ENCODE measurements around the gene SPRN.

- TF ChIP-seq CTCF (conservative IDR thresholded peaks at IDR 0.05; ENCODE audit: low read depth, low read length) (no peak), EZH2 (IDR thresholded peaks at IDR 0.05; ENCODE audit: borderline replicate concordance, low read depth, low read length, poor library complexity, severe bottlenecking) (no peak)
These were observed 45.1 kb downstream of the SPRN start, which contains the start of gene PAOX for GRCh38 chr10:133379152-133379800.

All from A673 (cell line).